K562 (cell line): ENCODE measurements around the gene GAS2L2. TPM values are rescaled to one million over a fixed set of nuclear protein-coding genes. Genes with fewer than 3 reads are reported as not detected.

ENCODE experiments used
- ATAC-seq: fragments of 200-7000 bp; cut with Tn5 transposase; 3 replicates; pipeline ENCODE4 v1.9.1; 2020; ENCODE audit warnings: moderate library complexity
- BruUV-seq: library from RNA; stranded (reverse); fragments of 400-500 nt; replicated peaks from 2 replicates; lab custom pipeline; 2021; lab: Mats Ljungman, UMichigan
- CTCF ChIA-PET: fragments of 300-600 bp; formaldehyde crosslinking; extraction: SDS; loops from one replicate; lab custom pipeline; 2021; ENCODE audit warnings: low intra/inter-chr PET ratio; lab: Yijun Ruan, JAX
- POLR2A ChIA-PET: fragments of 300-600, 350-650 bp; sonication (Branson Sonifier 250); formaldehyde crosslinking; extraction: SDS; loops from one replicate; lab custom pipeline; 2021; ENCODE audit warnings: antibody characterized with exemption, inconsistent platforms; lab: Yijun Ruan, JAX
- DNase-seq, 4 experiments: peaks; one replicate each; pipeline versions ENCODE4 v3.0.0 to v3.0.0-alpha.2; 2011 to 2018; ENCODE audit warnings: low spot score in 3 of 4, mixed read lengths in 3 of 4; ENCODE audit errors: extremely low read depth in 1 of 4
- FAIRE-seq: peaks from 2 replicates; lab custom pipeline; 2011; peaks lifted over from hg19 to GRCh38; lab: Jason Lieb, UNC
- H2AFZ ChIP-seq: 2 replicates; pipeline ENCODE4 v1.6.0; 2011; ENCODE audit warnings: low read depth, low read length, control low read depth, inconsistent platforms
- H3K27ac ChIP-seq: fragments of 200-600 bp; 3 replicates; pipeline ENCODE4 v1.8.0; 2011; ENCODE audit warnings: low read depth, mild to moderate bottlenecking, control low read depth, inconsistent platforms, low read length, moderate library complexity, mixed read lengths; ENCODE audit errors: extremely low read depth
- H3K27me3 ChIP-seq, 2 experiments: fragments of 300-600 bp in 1 of 2; 2 replicates in 1 of 2; 3 replicates in 1 of 2; pipeline versions ENCODE4 v1.6.0 to v1.8.0; 2011; ENCODE audit warnings: inconsistent platforms in 2 of 2, low read length in 2 of 2, mild to moderate bottlenecking in 1 of 2, mixed read lengths in 1 of 2, moderate library complexity in 1 of 2; ENCODE audit not compliant: control insufficient read depth in 2 of 2, insufficient read depth in 2 of 2
- H3K36me3 ChIP-seq: fragments of 300-600 bp; 3 replicates; pipeline ENCODE4 v1.8.0; 2011; ENCODE audit warnings: mild to moderate bottlenecking, low read length, inconsistent platforms; ENCODE audit not compliant: control insufficient read depth, insufficient read depth
- H3K4me1 ChIP-seq, 2 experiments: fragments of 200-600 bp in 1 of 2; replicated peaks in 1 of 2; 2 replicates in 1 of 2; 3 replicates in 1 of 2; pipeline versions ENCODE4 v1.5.1 to v1.8.0; 2011; ENCODE audit warnings: inconsistent platforms in 2 of 2, low read length in 2 of 2, mild to moderate bottlenecking in 1 of 2, mixed read lengths in 1 of 2, moderate library complexity in 1 of 2; ENCODE audit not compliant: control insufficient read depth in 2 of 2, insufficient read depth in 2 of 2
- H3K4me2 ChIP-seq: 2 replicates; pipeline ENCODE4 v1.6.1; 2011; ENCODE audit warnings: low read length, control low read depth, inconsistent platforms, mixed read lengths; ENCODE audit not compliant: insufficient read depth
- H3K4me3 ChIP-seq: fragments of 200-600 bp; sonication (generic), shearing (Covaris generic); 2 replicates; pipeline ENCODE4 v1.5.1; 2016; ENCODE audit warnings: control low read depth, inconsistent platforms
- H3K79me2 ChIP-seq: fragments of 200-600 bp; 3 replicates; pipeline ENCODE4 v1.8.0; 2011; ENCODE audit warnings: low read length, inconsistent platforms; ENCODE audit not compliant: control insufficient read depth, insufficient read depth
- H3K9ac ChIP-seq, 2 experiments: 2 replicates each; pipeline versions ENCODE4 v1.6.0 to v1.6.1; 2011; ENCODE audit warnings: low read depth in 2 of 2, low read length in 2 of 2, control low read depth in 1 of 2, inconsistent platforms in 1 of 2, mild to moderate bottlenecking in 1 of 2, mixed read lengths in 1 of 2; ENCODE audit not compliant: insufficient read depth in 1 of 2
- H3K9me1 ChIP-seq: one replicate; pipeline ENCODE4 v1.6.0; 2011; ENCODE audit warnings: inconsistent platforms, mild to moderate bottlenecking, low read length, moderate library complexity; ENCODE audit not compliant: control insufficient read depth, insufficient read depth
- H3K9me3 ChIP-seq: replicated peaks from 2 replicates; pipeline ENCODE4 v1.5.1; 2011; ENCODE audit warnings: low read depth, low read length, inconsistent platforms; ENCODE audit not compliant: control insufficient read depth, insufficient read depth
- H4K20me1 ChIP-seq: replicated peaks from 2 replicates; pipeline ENCODE4 v1.6.1; 2011; ENCODE audit warnings: low read length, inconsistent platforms, mixed read lengths; ENCODE audit not compliant: control insufficient read depth, insufficient read depth
- ARID2 ChIP-seq: fragments of 450-650 bp; IDR thresholded peaks from 2 replicates; pipeline ENCODE4 v1.6.1; 2017; ENCODE audit warnings: antibody characterized with exemption, mild to moderate bottlenecking
- ETV5 ChIP-seq: sonication (generic); formaldehyde crosslinking; IDR thresholded peaks from 2 replicates; pipeline ENCODE4 v1.4.0; 2020; ENCODE audit warnings: low read depth, mild to moderate bottlenecking, missing genetic modification reagents
- KDM4B ChIP-seq, 2 experiments: fragments of 450-650 bp in 1 of 2; sonication (generic) in 1 of 2; IDR thresholded peaks; 2 replicates each; pipeline ENCODE4 v1.6.1; 2016 to 2017; ENCODE audit warnings: borderline replicate concordance in 2 of 2, antibody characterized with exemption in 1 of 2, low read depth in 1 of 2, mild to moderate bottlenecking in 1 of 2
- LEF1 ChIP-seq: fragments of 450-650 bp; IDR thresholded peaks from 2 replicates; pipeline ENCODE4 v1.6.1; 2016; ENCODE audit warnings: mild to moderate bottlenecking
- RBM22 ChIP-seq: fragments of 200-400 bp; formaldehyde crosslinking; IDR thresholded peaks from 2 replicates; pipeline ENCODE4 v1.6.1; 2018; ENCODE audit warnings: low read length, low read depth; ENCODE audit not compliant: poor library complexity, severe bottlenecking
- SRSF9 ChIP-seq: fragments of 200-400 bp; formaldehyde crosslinking; IDR thresholded peaks from 2 replicates; pipeline ENCODE4 v1.6.1; 2017; ENCODE audit warnings: low read depth, low read length, borderline replicate concordance
- ZNF197 ChIP-seq: fragments of 200-800 bp; sonication (Bioruptor generic); IDR thresholded peaks from 2 replicates; pipeline ENCODE4 v1.6.1; 2016; ENCODE audit warnings: low read depth, missing genetic modification characterization, missing compliant biosample characterization
- ZNF232 ChIP-seq: sonication (generic); formaldehyde crosslinking; IDR thresholded peaks from 2 replicates; pipeline ENCODE4 v1.8.0; 2022; ENCODE audit warnings: mild to moderate bottlenecking, missing genetic modification reagents
- WGBS: fragments of 100-300 bp; shearing (Covaris generic); methylation state at CpG from one replicate; pipeline ENCODE4 v1.1.6; 2016; ENCODE audit warnings: low coverage, mixed read lengths; ENCODE audit not compliant: insufficient coverage; ENCODE audit errors: missing lambda C conversion rate; 5-methylcytosine and 5-hydroxymethylcytosine counted together
- in situ Hi-C: fragments of 300-500 bp; cut with MboI; formaldehyde crosslinking; loops from 4 replicates; pipeline ENCODE4 v1.15.0; 2018; ENCODE audit warnings: inconsistent platforms, mixed read lengths
- intact Hi-C: fragments of 100-400 bp; cut with micrococcal nuclease; formaldehyde crosslinking; loops from 2 replicates; pipeline ENCODE4 v1.14.2; 2022
- polyA plus RNA-seq, 8 experiments: library from polyadenylated mRNA; depleted of rRNA in 4 of 8; stranded (reverse) in 5 of 8; unstranded in 3 of 8; fragments of >200 nt; fragmentation: Nextera tagmentation in 2 of 8; fragmentation: Illumina TruSeq in 1 of 8; extraction: Ambion mirVana in 2 of 8; extraction: Trizol in 1 of 8; gene quantifications; 2 replicates each; pipeline versions ENCODE4 v1.2.1 to v1.2.3, GENCODE V29; 2011 to 2014; ENCODE audit warnings: inconsistent platforms in 1 of 8, missing spikeins in 1 of 8
- total RNA-seq, 7 experiments: library from RNA; depleted of rRNA in 6 of 7; stranded (reverse); fragments of >200 nt in 6 of 7; fragmentation: Illumina TruSeq in 2 of 7; extraction: Trizol in 2 of 7; gene quantifications; 2 replicates each; pipeline versions ENCODE4 v1.2.1 to v1.2.3, GENCODE V29; 2011 to 2021; ENCODE audit warnings: low replicate concordance in 1 of 7
- TF ChIP-seq, protein P1 (sequence below): sonication (generic); formaldehyde crosslinking; IDR thresholded peaks from 2 replicates; pipeline ENCODE4 v1.5.0; 2020; ENCODE audit warnings: missing genetic modification reagents
- TF ChIP-seq, protein P2 (sequence below), 3 experiments: fragments of 200-800 bp in 1 of 3; fragments of 250-450 bp in 1 of 3; fragments of 450-650 bp in 1 of 3; sonication (Bioruptor Pico) in 1 of 3; sonication (Bioruptor generic) in 1 of 3; formaldehyde crosslinking in 1 of 3; IDR thresholded peaks; 2 replicates each; pipeline versions ENCODE4 v1.6.1 to v1.8.0; 2016 to 2022; ENCODE audit warnings: mild to moderate bottlenecking in 2 of 3, missing genetic modification characterization in 2 of 3, missing compliant biosample characterization in 1 of 3, moderate library complexity in 1 of 3

GAS2L2 gene
- total and polyA plus RNA-seq, 9 of the 15 experiments (the other 6 are each of a cell fraction or from before 2014, with no cell fraction given) = not detected

DNA sequence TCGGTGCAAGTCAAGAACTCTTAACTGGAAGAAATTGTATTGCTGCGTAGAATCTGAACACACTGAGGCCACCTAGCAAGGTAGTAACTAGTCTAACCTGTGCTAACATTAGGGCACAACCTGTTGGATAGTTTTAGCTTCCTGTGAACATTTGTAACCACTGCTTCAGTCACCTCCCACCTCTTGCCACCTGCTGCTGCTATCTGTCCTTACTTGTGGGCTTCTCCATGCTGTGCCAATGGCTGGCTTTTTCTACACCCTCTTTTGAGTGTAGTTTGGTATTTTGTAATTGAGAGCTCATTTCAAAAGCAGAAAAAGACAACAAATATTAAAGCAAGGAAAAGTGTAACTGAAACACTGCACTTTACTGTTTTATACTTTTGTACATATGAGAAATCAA, 29.3 kb downstream of the GAS2L2 start:
- Histone ChIP-seq H4K20me1 (no peaks in the 10 kb centered on the region; the same call in 1 of the 2 replicates), H3K4me2 (no peak overlapping the region), H3K9me1 (no peaks in the 10 kb centered on the region), H3K9ac (no peak overlapping the region), H3K27ac (no peak overlapping the region), H2AFZ (no peak overlapping the region), H3K4me1 (no peaks in the 10 kb centered on the region), H3K27me3 (no peaks in the 10 kb centered on the region), H3K36me3 (peaks cover 81% of the 10 kb centered on the region), H3K79me2 (no peaks in the 10 kb centered on the region), H3K4me3 (no peak overlapping the region), H3K9me3 (no peaks in the 10 kb centered on the region)
- FAIRE-seq = no peak
- 95% methylated on average over 2 of the region's 2 CpGs for WGBS
- ChIA-PET CTCF (no interaction called here), POLR2A (interaction anchor here (0.6 to 2.3 kb wide), 5 partner anchors 9 to 38 kb away, joined by 3 to 6 read pairs (median 3); no protein-coding TSS in a partner anchor)
- no TSS peak for BruUV-seq
- ATAC-seq = no peak
- in situ Hi-C loops = no loop called here
- DNase-seq = no peak
- TF ChIP-seq ZNF232 (CRISPR knock-in tag) (no peak), RBM22 (peak; percentile 5)
- intact Hi-C loops = no loop called here

DNA sequence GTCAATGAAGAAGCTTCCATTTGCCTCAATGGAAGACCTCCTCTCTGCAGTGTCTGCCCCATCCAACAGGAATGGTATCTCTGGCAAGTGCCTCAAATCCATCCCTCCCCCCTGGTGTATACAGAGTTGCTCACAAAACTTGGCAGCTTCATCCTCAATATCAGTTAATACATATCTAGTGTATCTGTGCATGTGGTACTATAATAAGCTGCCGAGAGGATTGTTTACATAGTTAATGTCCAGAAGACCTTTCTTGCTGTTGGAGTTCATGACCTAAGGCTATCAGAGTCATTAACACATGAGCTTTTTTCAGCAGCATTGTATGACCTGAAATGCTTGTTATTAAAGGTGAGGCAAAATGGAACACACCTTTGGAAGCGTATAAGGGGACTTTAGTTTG, 35.6 kb downstream of the GAS2L2 start:
- Histone ChIP-seq H3K4me3 (no peak overlapping the region), H3K9me3 (no peaks in the 10 kb centered on the region), H3K4me2 (no peak overlapping the region), H2AFZ (no peak overlapping the region), H4K20me1 (no peaks in the 10 kb centered on the region), H3K9me1 (no peaks in the 10 kb centered on the region), H3K9ac (no peak overlapping the region), H3K4me1 (no peaks in the 10 kb centered on the region), H3K27ac (no peak overlapping the region), H3K27me3 (no peaks in the 10 kb centered on the region), H3K36me3 (peaks cover 94% of the 10 kb centered on the region), H3K79me2 (no peaks in the 10 kb centered on the region)
- no peak for DNase-seq
- FAIRE-seq = no peak
- ChIA-PET CTCF (no interaction called here), POLR2A (interaction anchor here (1.0 to 1.2 kb wide), 3 partner anchors 11 to 93 kb away, joined by 3 to 4 read pairs (median 3); no protein-coding TSS in a partner anchor)
- intact Hi-C loops = no loop called here
- BruUV-seq = no TSS peak
- in situ Hi-C loops = no loop called here
- 67% methylated on average over 2 of the region's 2 CpGs for WGBS
- no peak for ATAC-seq
- TF ChIP-seq ZNF197 (no peak), KDM4B (IDR thresholded peaks at IDR 0.05; ENCODE audit: borderline replicate concordance in 2 of 2, low read depth in 1 of 2) (no peak), LEF1 (no peak), ARID2 (no peak), ETV5 (no peak), SRSF9 (no peak)
- TF ChIP-seq, protein P1, sequence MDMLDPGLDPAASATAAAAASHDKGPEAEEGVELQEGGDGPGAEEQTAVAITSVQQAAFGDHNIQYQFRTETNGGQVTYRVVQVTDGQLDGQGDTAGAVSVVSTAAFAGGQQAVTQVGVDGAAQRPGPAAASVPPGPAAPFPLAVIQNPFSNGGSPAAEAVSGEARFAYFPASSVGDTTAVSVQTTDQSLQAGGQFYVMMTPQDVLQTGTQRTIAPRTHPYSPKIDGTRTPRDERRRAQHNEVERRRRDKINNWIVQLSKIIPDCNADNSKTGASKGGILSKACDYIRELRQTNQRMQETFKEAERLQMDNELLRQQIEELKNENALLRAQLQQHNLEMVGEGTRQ (CRISPR knock-in tag) = no peak
- TF ChIP-seq, protein P2, sequence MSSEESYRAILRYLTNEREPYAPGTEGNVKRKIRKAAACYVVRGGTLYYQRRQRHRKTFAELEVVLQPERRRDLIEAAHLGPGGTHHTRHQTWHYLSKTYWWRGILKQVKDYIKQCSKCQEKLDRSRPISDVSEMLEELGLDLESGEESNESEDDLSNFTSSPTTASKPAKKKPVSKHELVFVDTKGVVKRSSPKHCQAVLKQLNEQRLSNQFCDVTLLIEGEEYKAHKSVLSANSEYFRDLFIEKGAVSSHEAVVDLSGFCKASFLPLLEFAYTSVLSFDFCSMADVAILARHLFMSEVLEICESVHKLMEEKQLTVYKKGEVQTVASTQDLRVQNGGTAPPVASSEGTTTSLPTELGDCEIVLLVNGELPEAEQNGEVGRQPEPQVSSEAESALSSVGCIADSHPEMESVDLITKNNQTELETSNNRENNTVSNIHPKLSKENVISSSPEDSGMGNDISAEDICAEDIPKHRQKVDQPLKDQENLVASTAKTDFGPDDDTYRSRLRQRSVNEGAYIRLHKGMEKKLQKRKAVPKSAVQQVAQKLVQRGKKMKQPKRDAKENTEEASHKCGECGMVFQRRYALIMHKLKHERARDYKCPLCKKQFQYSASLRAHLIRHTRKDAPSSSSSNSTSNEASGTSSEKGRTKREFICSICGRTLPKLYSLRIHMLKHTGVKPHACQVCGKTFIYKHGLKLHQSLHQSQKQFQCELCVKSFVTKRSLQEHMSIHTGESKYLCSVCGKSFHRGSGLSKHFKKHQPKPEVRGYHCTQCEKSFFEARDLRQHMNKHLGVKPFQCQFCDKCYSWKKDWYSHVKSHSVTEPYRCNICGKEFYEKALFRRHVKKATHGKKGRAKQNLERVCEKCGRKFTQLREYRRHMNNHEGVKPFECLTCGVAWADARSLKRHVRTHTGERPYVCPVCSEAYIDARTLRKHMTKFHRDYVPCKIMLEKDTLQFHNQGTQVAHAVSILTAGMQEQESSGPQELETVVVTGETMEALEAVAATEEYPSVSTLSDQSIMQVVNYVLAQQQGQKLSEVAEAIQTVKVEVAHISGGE (CRISPR knock-in tag; IDR thresholded peaks at IDR 0.05) = no peak
